Measurements from ENCODE around the gene AGAP3.

Gene AGAP3

DNA sequence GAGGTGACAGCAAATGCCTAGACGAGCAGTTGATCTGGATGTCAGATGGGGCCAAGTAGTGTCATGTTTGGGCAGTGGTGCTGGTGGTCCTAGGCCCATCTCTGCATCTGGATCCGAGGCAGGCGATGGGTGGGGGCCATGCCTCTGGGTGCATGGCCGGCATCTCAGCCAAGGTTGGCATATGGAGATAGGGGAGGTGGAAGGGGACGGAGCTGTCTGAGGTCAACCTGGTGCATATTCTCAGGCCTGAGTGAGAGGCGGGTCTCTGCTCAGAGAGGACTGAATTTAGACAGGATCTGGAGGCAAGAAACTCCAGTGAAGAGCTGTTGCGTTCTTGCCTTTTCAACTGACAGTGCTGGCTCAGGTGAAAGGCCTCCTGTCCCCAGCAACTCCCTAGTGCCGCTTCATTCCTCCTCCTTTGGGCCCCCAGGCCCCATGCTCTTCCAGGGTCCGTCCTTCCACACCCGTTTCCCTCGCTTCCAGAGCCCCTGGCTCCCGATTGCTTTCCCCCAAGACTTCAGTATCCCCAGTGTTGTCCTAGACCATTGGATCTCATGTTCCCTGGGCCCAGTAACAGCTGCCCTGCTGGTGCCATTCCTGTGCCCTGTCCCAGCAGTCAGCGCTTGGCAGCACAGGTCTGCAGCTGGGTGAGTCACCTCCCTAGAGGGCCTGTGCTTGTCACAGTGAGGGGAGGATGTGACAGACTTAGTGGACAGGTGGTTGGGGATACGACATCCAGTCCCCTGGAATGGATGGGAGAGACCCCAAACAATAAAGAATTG, 48.7 kb downstream of the AGAP3 start:
- FAIRE-seq, result no peak
- DNase-seq (ENCODE audit: low spot score), result no peak

DNA sequence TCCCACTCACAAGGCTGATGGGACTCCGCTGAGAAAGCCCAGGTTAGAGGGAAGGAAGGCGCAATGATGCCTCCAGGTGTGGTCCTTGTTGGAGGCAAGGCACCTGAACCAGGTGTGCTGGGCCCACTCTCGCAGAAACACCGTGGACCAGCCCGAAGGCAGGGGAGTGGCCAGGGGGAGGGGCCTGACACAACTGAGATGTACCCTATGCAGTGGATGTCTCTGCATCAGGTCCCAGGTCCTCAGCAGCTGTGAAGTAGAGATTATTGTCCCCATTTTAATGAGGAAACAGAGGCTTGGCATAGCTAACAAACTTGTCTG, 49.2 kb downstream of the AGAP3 start:
- FAIRE-seq (no peak), DNase-seq (ENCODE audit: low spot score) (no peak)

DNA sequence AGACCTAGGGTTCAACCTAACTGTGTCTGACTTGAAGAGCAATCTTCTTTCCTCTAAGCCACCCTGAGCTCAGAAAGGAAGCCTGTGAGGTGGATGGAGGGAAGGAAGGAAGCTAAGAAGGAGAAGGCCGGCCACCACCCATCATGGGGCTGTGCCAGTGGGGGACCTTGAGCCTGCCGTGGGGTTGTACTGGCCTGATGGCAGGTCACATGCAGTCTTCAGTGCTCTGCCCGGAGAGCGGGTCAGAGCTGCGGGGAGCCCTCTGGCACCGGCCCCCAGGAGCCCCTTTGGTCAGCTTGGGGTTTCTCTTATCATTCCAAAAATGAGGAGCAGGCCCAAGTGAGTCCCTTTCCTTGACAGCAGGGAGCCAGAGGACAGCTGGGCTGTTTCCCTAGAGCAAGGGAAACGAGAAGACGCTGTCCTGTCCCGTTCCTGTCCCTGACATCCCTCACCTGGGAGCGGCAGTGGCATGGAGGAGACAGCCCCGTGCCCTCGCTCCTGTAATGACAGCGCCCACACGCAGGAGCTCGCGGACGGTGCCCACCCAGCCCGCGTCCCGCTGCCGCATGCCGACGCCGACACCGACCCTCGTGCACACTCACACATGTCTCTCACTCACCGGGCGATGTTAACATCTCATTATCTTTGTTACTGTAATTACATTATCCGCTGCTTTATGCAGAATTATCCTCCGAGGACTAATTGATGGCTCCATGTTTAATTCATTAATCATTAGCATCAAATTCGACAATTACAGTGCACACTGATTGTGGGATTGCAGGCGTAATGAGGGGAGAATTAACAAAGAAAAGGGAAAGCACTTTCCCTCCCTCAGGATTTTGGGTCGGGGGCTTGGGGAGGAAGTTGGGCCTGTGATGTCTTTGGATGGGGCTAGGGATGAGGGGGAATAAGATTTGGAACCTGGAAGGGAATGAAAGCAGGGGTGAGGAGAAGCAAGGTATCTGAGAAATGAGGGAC, 49.9 kb downstream of the AGAP3 start:
- FAIRE-seq (no peak), DNase-seq (ENCODE audit: low spot score) (no peak)

DNA sequence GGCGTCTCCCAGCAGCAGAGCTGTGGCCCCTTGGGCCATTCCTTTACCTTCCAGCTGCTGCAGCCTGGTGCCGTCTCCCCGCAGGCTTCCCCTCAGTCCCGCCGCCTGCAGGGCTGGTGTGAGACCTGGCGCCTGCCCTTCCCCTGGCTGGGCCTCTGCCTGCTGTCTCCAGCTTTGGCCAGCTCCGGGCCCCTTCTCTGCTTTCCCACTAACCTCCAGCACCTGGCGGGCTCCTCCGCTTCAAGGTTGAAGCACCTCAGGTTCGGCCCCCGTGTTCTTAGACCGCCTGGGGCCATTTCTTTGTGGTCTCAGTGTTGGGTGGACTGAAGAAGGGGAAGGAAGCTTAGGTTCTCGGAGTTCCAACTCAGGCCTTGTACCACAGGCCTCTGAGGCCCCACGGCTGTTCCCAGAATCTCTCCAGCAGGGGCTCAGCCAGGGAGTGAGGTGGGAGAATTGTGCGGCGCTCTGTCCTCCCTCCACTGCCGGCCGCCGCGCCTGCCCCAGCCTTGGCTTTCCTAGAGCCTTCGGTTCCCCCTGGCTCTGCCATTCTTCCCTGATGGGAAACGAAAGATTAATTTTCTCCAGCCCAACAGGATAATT, 50.9 kb downstream of the AGAP3 start:
- FAIRE-seq (no peak), DNase-seq (ENCODE audit: low spot score) (no peak)

DNA sequence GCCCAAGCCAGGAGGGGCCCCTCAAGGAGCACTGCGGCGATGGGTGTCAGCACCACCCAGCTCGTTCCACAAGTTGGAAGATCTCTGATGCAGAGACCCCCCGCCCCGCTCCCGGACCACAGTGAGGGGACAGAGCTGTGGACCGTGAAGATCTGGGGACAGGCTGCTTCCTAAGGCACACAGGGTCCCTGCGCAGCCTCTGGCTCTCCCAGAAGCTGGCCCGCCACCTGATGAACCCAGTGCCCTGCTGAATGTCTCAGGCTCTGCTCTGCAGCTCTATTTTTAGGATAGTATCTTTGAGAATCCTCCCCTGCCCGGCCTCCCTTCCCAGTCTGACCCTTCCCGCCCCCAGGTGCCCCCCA, 51.5 kb downstream of the AGAP3 start:
- FAIRE-seq (no peak), DNase-seq (ENCODE audit: low spot score) (no peak)

DNA sequence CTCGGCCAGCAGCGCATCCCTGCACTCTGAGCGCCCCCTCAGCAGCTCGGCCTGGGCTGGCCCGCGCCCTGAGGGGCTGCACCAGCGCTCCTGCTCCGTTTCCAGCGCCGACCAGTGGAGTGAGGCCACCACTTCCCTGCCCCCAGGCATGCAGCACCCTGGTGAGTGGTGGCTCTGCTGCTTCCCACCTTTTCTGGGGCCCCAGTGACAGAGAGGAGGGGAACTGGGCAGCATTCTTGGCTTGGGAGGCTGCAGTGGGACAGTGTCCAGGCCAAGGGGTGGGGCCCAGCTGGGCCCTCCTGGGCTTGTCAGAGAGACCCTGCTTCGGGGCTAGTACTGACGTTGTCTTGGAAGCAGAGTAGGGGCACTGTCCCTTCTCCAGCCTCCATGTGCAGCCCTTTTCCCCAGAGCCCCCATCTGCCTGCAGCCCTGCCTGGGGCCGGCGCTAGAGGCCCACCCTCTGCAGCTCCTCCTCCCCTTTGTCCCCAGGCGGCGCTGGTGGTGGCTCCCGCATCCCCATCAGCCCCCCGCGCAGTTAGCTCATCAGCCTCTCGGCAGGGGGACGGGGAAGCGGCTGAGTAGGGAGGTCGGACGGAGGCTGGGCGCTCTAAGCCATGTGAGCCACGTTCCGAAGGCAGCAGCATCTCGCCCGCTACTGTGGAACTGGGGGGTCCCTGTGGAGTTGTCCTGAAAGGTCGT, 52.0 kb downstream of the AGAP3 start:
- DNase-seq (ENCODE audit: low spot score) (no peak), FAIRE-seq (no peak)

DNA sequence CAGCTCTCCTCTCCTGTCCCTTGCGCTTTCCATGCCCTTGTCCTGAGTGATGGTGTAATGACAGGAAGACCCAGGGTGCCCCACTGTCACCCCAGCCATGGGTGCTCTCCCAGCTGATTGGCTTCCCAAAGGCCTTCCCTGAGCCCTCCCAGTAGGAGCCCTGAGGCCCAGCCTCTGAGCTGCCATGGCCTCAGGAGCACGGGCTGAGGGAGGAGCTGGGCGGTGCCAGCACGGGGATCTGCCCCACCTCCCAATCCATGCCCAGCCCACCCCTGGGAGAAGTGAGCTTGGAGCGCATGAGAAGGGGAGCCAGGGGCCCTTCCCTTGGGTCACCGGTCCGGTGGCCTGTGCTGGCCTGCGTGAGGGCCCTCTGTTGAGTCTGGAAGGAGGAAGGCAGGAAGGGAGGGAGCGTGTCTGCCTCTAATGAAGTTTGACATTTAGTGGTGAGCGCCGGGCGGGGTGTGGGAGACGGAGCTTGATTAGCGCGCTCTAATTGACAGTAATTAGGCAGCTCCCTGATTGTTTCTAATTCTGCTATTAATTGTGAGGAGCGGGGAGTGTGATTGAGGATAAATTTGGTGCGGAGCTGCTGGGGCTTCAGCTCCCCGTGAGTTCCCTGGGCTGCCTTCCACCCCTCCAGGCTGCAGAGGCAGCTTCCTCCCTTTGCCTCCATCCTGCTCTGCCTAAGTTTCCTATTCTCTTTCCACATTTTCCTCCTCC, 53.0 kb downstream of the AGAP3 start:
- DNase-seq (ENCODE audit: low spot score) (no peak), FAIRE-seq (no peak)

DNA sequence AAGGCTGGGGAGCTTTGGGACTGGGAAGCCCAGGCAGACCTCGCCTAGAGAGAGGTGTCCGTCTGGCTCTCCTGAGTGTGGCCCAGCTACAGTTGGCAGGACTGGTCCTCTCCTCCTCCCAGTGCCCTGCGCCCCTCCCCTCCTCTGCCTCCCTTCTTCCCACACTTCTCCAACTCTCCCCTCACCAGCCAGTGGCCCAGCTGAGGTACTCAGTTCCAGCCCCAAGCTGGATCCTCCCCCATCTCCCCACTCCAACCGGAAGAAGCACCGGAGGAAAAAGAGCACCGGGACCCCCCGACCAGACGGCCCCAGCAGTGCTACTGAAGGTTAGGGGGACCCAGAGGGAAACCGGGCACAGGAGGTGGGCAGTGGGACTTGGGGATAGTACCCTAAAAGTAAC, 53.5 kb downstream of the AGAP3 start:
- DNase-seq (ENCODE audit: low spot score), result no peak
- FAIRE-seq, result no peak

DNA sequence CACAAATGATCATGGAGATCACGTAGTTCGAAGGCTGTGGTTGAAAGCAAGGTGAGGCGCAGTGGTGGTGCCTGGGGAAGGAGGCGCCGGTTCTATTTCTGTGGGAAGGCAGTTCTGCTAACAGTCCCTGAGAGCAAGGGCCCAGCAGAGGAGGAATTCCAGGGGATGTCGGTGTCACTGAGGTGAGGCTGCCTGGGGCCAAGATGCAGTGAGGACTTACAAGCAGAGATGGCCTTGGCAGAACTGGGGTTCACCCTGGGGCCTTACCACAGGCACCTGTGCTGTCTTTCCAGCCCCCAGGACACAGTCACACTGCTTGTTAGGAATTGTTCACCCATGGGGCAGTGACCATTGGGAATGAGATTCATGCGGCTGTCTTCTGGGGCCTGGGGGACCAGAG, 54.6 kb downstream of the AGAP3 start:
- DNase-seq (ENCODE audit: low spot score) (no peak), FAIRE-seq (no peak)

DNA sequence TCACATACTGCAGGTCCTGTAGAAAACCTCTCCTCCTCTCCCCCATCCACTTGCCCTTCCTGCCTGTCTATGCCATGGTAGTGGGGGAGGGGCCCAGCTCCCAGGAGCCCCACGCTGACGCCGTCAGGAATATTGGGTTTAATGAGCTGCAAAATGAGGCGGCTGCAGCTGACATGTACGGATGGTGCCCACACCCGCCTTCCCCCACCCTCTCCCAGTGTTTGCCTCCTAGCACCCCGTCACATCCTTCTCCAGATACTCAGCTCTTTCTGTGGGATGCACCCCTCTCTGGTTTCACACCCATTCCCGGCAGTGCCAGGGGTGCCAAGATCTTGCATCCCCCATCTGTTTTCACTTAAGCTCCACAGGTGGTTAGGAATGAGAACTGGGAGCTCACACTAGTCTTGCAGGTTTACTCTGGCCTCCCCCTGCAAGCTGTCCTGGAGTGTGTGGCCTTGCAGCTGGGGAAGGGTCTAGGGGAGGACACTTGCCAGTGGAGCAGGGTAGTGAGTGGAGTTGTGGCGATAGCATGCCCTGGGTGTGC, 55.1 kb downstream of the AGAP3 start:
- no peak for DNase-seq (ENCODE audit: low spot score)

DNA sequence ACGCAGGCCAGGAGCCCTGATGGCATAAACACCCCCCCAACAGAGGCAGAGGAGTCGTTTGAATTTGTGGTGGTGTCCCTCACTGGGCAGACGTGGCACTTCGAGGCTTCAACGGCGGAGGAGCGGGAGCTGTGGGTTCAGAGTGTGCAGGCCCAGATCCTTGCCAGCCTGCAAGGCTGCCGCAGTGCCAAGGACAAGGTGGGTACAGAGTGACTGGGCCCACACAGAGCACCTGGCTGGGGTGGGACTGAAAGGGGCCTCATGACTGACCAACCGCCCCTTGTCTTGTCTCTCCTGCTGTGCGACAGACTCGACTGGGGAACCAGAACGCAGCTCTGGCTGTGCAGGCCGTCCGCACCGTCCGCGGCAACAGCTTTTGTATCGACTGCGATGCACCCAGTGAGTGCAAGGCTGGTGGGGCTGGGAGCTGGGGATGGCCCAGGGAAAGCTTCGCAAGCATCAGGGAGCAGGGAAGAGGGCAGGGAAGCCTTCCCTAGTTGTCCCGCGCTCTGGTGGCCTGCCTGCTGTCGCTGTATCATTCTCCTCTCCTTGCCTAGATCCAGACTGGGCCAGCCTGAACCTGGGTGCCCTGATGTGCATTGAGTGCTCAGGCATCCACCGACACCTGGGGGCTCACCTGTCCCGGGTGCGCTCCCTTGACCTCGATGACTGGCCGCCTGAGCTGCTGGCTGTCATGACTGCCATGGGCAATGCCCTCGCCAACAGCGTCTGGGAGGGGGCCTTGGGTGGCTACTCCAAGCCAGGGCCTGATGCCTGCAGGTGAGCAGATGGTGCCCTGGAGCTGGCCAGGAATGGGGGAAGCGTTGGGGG, 55.8 kb downstream of the AGAP3 start:
- FAIRE-seq, result no peak

More for the DNA sequence above, 55.1 kb downstream of the AGAP3 start:
- FAIRE-seq, result no peak

DNA sequence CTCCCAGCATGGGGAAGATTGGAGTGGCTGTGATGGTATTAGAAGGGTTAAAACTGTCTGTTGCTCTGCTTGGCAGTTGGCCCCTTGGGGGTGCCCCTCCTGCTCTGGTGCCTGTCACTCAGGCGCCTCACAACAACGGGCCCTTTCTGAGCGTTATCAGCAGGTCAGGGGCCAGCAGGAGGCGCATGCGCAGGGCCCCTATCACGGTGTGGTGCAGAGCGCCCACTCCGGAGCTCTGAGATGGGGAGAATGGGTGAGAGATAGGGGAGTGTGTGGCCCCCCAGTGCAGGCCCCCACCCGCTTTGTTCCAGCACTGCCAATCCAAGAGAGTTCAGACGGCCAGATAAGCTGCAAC, 56.4 kb downstream of the AGAP3 start:
- FAIRE-seq, result no peak
- DNase-seq (ENCODE audit: low spot score), result no peak

More for the DNA sequence above, 55.8 kb downstream of the AGAP3 start:
- no peak for DNase-seq (ENCODE audit: low spot score)

DNA sequence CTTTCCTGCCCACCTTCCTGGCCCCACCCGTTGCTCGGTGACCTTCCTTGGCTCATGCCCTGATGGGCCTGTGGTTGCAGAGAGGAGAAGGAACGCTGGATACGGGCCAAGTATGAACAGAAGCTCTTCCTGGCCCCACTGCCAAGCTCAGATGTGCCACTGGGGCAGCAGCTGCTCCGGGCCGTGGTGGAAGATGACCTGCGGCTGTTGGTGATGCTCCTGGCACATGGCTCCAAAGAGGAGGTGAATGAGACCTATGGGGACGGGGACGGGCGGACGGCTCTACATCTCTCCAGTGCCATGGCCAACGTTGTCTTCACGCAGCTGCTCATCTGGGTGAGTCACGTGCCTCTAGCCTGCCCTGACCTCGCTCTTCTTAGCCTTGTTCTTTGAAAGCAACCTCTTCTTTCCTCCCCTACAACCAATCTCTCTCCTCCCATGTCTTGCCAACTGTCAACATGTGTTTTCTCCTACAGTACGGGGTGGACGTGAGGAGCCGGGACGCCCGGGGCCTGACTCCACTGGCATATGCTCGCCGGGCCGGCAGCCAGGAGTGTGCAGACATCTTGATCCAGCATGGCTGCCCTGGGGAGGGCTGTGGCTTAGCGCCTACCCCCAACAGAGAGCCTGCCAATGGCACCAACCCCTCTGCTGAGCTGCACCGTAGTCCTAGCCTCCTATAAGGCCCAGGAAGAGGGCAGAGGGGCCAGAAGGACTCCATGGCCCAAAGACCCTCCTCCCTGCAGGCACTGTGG, 57.2 kb downstream of the AGAP3 start:
- no peak for DNase-seq (ENCODE audit: low spot score)

DNA sequence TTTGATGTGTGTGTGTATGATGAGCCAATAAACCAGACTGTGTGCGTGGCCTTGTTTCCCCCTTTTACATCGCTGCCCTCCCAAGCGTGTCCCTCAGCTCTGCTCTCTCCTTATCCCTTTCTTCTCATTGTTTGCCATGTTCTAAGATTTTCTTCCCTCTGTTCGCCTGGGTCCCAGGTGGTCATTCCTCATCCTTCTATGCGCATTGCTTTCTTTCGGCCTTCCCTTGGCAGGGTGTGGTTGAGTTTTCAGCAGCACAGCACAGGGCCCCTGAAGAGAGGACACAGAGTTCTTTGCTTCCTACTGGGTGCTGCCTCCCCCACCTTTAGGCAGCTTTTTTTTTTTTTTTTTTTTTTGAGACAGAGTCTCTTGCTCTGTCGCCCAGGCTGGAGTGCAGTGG, 58.1 kb downstream of the AGAP3 start:
- FAIRE-seq, result no peak

More for the DNA sequence above, 57.2 kb downstream of the AGAP3 start:
- no peak for FAIRE-seq

DNA sequence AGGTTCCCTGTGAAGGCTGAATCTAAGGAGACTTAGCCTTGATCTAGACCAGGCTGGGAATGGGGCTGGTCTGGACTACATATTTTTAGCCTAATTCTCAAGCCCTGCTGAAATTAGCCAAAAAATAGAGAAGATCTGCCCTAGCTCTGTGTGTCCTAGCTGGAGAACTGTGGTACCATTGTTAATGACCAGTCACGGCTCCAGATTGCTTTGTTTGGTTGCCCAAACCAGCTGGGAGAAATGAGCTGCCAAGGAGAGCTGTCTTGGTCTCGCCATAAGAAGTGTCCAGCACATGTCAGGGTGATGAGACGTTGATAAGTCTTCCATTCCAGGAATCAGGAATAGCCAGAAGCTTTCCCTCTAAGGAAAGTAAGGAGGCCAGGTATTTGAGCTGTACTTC, 60.5 kb downstream of the AGAP3 start:
- DNase-seq (ENCODE audit: low spot score) (no peak), FAIRE-seq (no peak)

More for the DNA sequence above, 58.1 kb downstream of the AGAP3 start:
- DNase-seq (ENCODE audit: low spot score), result no peak

DNA sequence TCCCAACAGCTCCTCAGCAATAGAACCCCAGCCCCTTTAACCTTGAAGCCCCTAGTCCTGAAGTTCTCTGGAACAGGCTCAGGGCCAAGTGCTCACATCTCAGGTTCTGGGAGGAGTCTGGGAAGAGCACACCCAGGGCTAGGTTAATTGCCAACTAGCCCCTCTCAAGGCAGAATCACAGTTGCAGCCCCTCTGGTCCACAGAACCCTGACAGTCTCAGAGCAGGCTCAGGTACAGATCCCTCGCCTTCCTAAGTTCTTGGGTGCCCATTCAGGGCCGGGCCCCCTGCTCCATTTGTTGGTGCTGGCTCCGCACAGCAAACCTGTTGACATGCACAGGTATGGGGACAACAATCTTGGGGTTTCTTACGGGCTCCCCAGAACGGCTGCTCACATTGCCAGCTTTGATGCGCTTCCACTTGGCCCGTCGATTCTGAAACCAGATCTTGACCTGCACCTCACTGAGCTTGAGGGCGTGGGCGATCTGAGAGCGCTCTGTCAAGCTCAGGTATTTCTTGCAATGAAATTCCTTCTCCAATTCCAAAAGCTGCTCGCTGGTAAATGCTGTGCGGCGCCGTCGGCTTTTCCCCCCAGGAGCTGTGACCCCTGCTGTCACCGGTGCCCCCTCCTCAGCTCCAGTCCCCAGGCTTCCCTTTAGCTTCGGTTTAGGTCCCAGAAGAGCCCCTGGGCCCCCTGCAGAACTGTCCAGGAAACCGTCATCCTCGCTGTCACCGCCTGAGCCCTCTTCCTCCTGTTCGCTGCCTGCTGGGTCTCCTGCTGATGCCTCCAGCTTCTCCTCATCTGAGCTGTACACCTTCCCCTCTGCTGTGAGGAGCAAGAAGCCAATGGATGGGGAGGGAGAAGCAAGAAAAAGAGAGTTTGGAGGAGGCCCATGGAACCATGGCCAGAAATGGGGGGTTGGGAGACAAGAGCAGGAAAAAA, 62.3 kb downstream of the AGAP3 start:
- DNase-seq (ENCODE audit: low spot score) (no peak), FAIRE-seq (no peak)

DNA sequence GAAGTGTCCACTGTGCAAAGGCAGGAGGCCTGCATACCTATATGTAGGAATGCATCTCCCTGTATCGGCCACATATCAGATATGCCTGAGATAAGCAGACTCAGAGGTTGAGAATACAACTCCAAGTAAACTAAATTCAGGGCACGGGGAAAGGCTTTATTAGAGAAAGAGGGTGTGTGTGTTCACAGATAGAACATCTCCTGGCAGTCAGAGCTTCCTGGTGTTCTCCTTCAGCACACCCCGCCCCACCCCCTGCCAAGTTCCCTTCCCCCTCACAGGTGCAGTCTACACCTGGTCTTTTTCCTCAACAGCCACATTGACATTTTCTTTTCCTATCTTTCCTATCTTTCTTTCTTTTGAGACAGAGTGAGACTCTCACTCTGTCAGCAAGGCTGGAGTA, 64.1 kb downstream of the AGAP3 start:
- FAIRE-seq (no peak), DNase-seq (ENCODE audit: low spot score) (no peak)

All from urothelium cell line (cell line).